Thyroid gland (tissue), 4 donors: ENCODE measurements around the gene IQCE.

ENCODE experiments used
- POLR2A ChIP-seq, 2 donors: fragments of 450-650 bp; IDR thresholded peaks; one replicate each; pipeline ENCODE4 v1.6.1; 2017; ENCODE audit warnings: antibody characterized with exemption in 2 of 2, mild to moderate bottlenecking in 2 of 2, moderate library complexity in 1 of 2
- TF ChIP-seq, protein P1 (sequence below), 6 experiments: fragments of 200-600 bp in 3 of 6; fragments of 450-650 bp in 3 of 6; sonication (generic) in 3 of 6; IDR thresholded peaks; one replicate each; pipeline ENCODE4 v1.5.1; 2016 to 2019; ENCODE audit warnings: antibody characterized with exemption in 6 of 6, mild to moderate bottlenecking in 2 of 6, inconsistent platforms in 1 of 6, moderate library complexity in 1 of 6

GRCh38 chr7:2520131-2520760 is 38.5 kb upstream of the IQCE start:
- TF ChIP-seq, protein P1, sequence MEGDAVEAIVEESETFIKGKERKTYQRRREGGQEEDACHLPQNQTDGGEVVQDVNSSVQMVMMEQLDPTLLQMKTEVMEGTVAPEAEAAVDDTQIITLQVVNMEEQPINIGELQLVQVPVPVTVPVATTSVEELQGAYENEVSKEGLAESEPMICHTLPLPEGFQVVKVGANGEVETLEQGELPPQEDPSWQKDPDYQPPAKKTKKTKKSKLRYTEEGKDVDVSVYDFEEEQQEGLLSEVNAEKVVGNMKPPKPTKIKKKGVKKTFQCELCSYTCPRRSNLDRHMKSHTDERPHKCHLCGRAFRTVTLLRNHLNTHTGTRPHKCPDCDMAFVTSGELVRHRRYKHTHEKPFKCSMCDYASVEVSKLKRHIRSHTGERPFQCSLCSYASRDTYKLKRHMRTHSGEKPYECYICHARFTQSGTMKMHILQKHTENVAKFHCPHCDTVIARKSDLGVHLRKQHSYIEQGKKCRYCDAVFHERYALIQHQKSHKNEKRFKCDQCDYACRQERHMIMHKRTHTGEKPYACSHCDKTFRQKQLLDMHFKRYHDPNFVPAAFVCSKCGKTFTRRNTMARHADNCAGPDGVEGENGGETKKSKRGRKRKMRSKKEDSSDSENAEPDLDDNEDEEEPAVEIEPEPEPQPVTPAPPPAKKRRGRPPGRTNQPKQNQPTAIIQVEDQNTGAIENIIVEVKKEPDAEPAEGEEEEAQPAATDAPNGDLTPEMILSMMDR (IDR thresholded peaks at IDR 0.05): no peak
- TF ChIP-seq POLR2A (IDR thresholded peaks at IDR 0.05): no peak
